HG02973 (cell line): ENCODE results near the gene S100A13.

Experiments
- ATAC-seq: cut with Tn5 transposase; IDR thresholded peaks from one replicate; pipeline ENCODE4 v1.9.1; 2021; ENCODE audit warnings: moderate library complexity; ENCODE audit not compliant: unreplicated experiment

The S100A13 gene

DNA sequence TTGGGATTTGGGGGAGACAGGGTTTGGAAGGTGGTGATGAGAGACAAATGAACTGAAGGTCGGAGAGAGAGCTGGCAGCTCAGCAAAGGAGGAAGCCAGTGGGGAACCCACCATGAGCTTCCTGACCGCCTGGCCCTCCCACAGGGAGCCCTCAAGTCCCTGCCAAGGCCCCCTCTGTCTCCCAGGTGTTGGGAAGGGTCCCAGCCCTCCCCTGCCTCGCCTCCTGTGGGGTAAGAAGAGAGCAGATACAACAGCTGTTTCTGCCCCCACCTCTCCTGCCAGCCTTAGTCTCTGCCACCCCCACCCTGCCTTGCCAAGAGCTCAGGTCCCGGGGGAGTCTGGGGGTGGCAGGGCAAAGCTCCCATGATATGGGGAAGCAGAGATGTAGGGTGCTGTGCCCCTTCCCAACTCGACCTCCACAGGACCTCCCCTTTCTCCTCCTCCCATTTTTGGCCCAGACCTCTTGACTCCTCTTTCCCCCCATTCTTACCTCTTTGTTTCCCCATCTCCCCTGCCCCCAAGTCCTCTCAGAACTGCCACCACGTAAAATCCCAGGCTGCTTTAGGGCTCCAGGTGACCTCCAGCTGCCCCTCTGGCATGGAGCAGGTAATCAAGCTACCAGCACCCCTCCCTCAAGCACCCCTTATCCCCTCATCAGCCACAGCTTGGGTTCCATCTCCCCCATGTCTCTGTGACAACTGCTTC lies 1.5 kb upstream of the S100A13 start:
- ATAC-seq = no peak

DNA sequence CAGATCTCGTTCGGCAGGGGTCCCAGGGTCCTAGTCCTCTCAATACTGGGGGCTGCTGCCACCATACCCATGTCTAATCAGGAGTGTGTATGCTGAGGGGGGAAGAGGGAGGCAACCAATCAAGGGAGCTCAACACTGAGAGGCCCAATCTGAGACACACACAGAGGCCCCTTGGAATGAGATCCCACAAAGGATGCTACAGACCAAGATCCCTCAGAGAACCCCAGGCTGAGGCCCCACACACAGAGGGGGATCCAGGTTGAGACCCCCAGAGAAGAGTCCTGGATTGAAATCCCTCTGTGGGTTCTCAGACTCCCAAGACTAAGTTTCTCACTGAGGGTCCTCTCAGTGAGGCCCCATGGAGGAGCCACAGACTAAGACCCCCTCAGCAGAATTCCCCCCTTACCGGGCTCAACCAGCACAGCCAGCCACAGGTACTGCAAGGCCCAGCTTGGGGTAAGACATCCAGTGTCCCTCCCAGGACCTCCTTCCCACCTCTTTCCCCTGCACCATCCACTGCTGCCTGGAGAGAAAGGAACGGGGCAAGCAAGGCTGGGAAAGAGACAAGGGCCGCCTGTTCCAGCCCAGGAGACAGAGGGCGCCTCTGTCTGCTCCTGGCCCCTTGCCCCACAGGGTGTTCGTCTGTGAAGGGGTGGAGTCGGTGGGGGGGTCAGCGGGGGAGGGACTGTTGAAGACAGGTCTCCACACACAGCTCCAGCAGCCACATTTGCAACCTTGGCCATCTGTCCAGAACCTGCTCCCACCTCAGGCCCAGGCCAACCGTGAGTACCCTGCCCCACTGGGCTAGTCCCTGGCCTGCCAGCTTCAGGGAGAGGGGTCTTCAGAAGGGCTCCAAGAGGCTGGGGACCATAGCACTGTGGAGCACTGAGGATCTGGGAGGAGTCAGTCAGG lies 666 bp upstream of the S100A13 start, which contains the start of gene S100A1:
S100A1 (plus strand) TSS at position 720 of the 912 bp plus-strand sequence. CDS start 2,088 bp downstream, outside the sequence.
- no peak for ATAC-seq

DNA sequence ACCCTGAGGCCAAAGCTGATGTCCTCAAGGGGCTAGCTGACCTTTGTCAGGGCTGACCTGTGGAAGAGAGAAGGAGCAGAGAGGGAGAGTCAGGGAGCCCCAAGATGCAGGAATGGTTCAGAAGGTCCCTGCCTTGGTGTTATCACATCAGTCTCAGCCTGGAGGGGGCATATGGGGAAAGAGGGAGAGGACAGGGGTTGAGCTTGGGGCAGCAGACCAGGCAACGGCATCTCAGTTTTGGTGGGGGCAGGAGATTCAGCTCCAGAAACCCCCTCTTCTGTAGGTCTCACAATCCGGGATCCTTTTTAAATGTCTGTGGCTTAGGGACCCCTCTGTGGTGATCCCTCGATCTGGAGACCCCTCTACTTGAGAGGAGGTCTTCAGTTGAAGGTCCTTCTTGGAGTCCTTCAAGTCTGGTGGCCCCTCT lies 815 bp downstream of the S100A13 start:
- ATAC-seq = no peak

GRCh38 chr1:153624965-153625611 lies 2.2 kb downstream of the S100A13 start:
- ATAC-seq = no peak

GRCh38 chr1:153623101-153623500 lies 4.2 kb downstream of the S100A13 start:
- ATAC-seq = no peak

DNA sequence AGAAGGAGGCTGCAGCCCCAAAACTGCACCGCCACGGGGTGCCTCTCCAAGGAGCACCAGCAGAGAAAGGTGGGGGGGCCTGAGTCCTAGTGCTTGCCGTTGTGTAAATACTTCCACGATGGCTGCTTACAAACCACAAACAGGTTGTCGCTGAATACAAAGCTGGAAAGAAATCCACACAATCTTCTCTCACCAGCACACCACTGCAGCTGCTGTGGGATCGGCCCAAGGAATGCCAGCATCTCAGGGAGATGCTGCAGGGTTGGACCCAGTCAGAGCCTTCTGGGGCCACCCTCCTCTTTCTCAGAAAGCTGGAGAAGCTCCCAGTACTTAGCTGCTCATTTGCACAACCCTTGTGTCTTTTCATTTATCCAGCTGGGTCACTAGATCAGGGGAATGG lies 8.1 kb downstream of the S100A13 start:
- ATAC-seq = no peak

GRCh38 chr1:153617663-153618062 lies 9.6 kb downstream of the S100A13 start:
- ATAC-seq = peak; percentile 65

DNA sequence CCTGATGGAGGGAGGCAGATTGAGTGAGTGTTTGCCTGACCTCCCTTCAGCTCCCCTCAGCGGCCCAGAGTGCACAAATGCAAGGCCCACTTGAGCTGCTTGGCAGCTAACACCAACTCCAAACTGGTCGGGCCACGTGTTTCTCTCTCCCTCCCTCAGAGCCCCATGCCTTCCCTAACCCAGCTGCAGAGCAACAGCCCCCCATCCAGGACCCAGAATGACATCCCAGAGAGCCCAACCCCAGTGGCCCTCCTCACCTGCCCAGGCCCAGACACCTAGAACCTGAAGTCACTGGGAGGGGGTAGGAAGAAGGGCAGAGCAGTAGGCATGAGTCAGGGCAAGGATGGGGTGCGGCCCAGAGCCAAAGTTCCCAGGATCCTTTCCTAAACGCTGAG lies 10.4 kb downstream of the S100A13 start:
- no peak for ATAC-seq

DNA sequence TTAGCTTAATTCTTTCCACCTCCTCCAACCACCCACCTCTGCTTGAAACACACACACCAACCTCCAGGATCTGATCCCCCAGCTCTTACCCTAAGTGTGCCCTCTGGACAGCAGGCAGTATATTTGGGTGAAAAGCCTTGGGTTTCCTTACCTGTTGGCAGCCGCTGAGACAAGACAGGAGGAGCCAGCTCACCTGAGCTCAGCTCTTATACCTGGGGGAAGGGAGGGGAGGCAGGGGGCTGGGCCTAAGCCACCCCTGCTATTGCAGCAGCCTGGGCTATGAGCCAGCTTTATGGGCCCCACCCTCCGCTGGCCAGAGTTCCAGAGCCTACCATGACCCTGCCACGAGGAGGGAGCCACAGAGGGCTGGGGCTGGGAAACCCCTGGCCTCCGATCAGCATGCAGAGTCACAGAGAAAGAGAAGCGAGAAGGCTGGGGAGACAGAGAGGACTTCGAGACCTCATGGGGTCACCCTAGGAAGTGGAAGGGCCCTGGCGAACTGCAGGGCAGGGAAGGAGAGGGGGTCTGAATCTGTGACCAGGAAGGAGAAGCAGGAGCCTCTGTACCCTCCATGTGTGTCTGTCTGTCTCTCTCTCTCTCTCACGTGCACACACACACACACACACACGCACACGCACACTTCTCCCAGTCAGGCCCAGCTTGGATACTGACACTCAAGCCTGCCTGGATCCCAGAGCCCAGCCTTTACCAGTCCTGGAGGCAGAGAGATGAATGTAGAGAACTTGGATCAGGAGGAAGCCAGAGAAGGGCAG lies 11.0 kb downstream of the S100A13 start, which contains the start of gene S100A14:
S100A14 (minus strand) TSS at position 182 of the 773 bp plus-strand sequence. CDS start 467 bp downstream, outside the sequence.
- no peak for ATAC-seq

DNA sequence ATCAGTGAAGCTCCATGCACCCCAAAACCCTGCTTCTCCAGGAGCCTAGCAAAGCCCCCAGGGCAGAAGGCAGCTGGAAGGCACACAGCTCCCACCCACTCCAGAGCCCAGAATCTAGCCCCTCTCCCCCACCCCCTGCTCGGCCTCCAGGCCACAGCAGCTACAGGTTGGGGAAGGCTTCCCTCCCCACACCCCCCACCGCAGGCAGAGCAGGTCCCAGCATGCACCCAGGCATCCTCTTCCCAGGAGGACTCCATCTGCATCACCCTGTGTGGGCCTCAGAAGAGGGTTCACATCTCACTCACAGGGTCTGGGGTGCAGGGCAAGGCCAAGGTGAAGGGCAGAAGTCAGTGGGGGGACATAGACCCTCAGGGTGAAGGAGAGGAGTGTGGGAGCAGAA lies 11.9 kb downstream of the S100A13 start:
- no peak for ATAC-seq

GRCh38 chr1:153614906-153615305 lies 12.4 kb downstream of the S100A13 start:
- ATAC-seq = no peak

GRCh38 chr1:153614189-153614900 lies 13.0 kb downstream of the S100A13 start:
- ATAC-seq = no peak

GRCh38 chr1:153613406-153613805 lies 13.9 kb downstream of the S100A13 start:
- ATAC-seq = no peak

DNA sequence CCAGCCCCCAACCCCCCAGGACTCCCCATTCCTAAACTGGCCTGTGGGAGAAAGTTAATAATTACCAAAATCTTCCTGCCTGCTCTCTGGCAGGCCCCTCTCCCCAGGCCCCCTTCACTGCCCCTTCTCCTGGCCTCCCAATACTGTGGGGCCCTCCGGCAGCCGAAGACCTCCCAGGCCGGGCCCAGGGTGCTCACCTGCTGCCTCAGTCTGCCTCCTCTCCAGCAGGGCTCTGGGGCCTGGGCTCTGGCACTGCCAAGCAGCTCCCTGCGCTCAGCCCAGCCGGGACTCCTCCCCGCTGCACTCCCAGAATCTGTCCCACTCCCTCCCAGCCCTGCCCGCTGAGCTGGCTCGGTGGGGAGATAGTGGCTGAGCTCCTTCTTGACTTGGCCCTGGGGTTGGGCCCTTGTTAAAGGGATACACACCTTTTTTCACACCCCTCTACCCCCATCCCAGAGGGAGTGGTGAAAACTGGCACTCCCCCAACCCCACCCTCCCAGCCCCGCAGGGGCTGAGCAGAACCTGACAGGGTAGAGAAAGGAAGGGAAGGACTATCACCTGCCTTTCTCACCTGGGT lies 14.5 kb downstream of the S100A13 start, which contains the start of gene S100A16:
S100A16 (minus strand) TSS at position 383 of the 577 bp plus-strand sequence. CDS start 4,986 bp downstream, outside the sequence.
- ATAC-seq = no peak

DNA sequence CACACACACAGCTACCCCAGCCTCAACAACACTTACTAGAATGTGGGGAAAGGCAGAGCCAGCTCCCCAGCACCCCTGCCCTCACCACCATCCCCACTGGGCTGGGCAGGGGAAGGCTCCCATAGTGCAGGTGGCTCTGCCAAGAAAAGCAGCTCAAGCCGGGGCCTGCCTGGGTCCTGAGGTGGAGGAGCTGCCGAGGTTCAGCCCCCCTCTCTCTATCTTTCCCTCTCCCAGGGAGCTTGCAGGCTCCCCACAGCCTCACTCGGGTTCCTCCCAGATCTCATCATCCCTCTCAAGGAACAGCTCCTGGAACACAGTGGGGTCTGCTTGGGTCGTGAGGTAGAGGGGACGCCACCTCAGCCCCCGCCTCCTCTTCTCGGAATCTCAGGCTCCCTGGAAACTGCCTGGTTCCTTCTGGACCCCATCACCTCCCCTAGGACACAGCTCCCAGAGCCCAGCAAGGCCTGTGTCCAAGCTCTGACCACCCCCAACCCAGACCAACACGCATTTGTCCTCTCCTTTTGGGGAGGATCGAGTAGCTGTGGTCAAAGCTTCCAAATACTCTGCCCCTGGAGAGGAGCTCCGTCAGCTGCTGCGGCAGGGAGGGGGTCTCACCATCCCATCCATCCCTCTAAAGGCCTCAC lies 15.1 kb downstream of the S100A13 start:
- no peak for ATAC-seq

- no peak for ATAC-seq
Observed at GRCh38 chr1:153611356-153611755, 15.9 kb downstream of the S100A13 start.

- ATAC-seq = no peak
Observed at GRCh38 chr1:153610811-153611301, 16.4 kb downstream of the S100A13 start.

- ATAC-seq = no peak
Observed at GRCh38 chr1:153610334-153610733, 17.0 kb downstream of the S100A13 start.

DNA sequence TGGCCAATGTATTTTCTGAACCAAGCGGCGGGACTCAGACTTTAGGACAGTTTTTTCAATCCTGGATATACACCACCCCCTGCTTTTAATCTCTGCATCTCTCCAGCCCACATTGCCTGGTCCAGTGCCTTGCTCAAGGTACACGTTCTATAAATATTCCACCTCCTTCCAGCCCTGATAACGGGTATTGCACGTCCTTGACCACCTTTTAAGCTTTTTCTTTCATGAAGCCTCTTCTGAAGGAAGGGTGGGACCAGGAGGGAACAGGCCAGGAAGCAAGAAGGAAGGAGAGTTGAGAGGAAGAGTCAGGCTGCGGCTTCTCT lies 17.8 kb downstream of the S100A13 start:
- no peak for ATAC-seq
